Mesenchymal stem cell (in vitro differentiated cells and primary cell): ENCODE results near the gene ACADL.

ENCODE experiments used
- DNase-seq: peaks from one replicate; pipeline ENCODE4 v3.0.0-alpha.2; 2013
- H2AFZ ChIP-seq: one replicate; pipeline ENCODE4 v1.6.1; 2013; ENCODE audit warnings: low read depth, mild to moderate bottlenecking, control low read depth, inconsistent platforms, low read length, moderate library complexity
- H2AK5ac ChIP-seq: 2 replicates; pipeline ENCODE4 v1.6.1; 2013; ENCODE audit warnings: low read length, moderate library complexity, mild to moderate bottlenecking, inconsistent platforms; ENCODE audit not compliant: severe bottlenecking
- H2BK120ac ChIP-seq: one replicate; pipeline ENCODE4 v1.6.1; 2013; ENCODE audit warnings: low read depth, mild to moderate bottlenecking, inconsistent platforms, low read length, moderate library complexity
- H2BK12ac ChIP-seq, 2 experiments: one replicate each; pipeline ENCODE4 v1.6.1; 2013; ENCODE audit warnings: inconsistent platforms in 2 of 2, low read length in 2 of 2, mild to moderate bottlenecking in 2 of 2, moderate library complexity in 2 of 2, control low read depth in 1 of 2
- H2BK15ac ChIP-seq: one replicate; pipeline ENCODE4 v1.6.1; 2013; ENCODE audit warnings: mild to moderate bottlenecking, low read depth, inconsistent platforms; ENCODE audit not compliant: poor library complexity, severe bottlenecking
- H2BK5ac ChIP-seq: 2 replicates; pipeline ENCODE4 v1.6.1; 2013; ENCODE audit warnings: low read depth, mild to moderate bottlenecking, low read length, control low read depth, inconsistent platforms; ENCODE audit not compliant: poor library complexity, severe bottlenecking
- H3K14ac ChIP-seq, 2 experiments: one replicate each; pipeline ENCODE4 v1.6.1; 2013; ENCODE audit warnings: inconsistent platforms in 2 of 2, low read length in 2 of 2, control low read depth in 1 of 2, mild to moderate bottlenecking in 1 of 2, moderate library complexity in 1 of 2
- H3K18ac ChIP-seq, 2 experiments: one replicate each; pipeline ENCODE4 v1.6.1; 2013; ENCODE audit warnings: inconsistent platforms in 2 of 2, low read length in 2 of 2, control low read depth in 1 of 2, low read depth in 1 of 2, mild to moderate bottlenecking in 1 of 2
- H3K23ac ChIP-seq, 2 experiments: one replicate each; pipeline ENCODE4 v1.6.1; 2013; ENCODE audit warnings: inconsistent platforms in 2 of 2, low read length in 2 of 2, mild to moderate bottlenecking in 2 of 2, moderate library complexity in 2 of 2, control low read depth in 1 of 2
- H3K27ac ChIP-seq: 2 replicates; pipeline ENCODE4 v1.5.1; 2013; ENCODE audit warnings: mild to moderate bottlenecking, moderate library complexity, low read length, control low read depth, inconsistent platforms; ENCODE audit not compliant: poor library complexity, severe bottlenecking
- H3K27me3 ChIP-seq, 2 experiments: 2 replicates each; pipeline versions ENCODE4 v1.6.1 to v1.7.0; 2013; ENCODE audit warnings: low read length in 2 of 2, mild to moderate bottlenecking in 2 of 2, moderate library complexity in 2 of 2, control low read depth in 1 of 2, inconsistent platforms in 1 of 2; ENCODE audit not compliant: control insufficient read depth in 1 of 2, insufficient read depth in 1 of 2
- H3K36me3 ChIP-seq, 2 experiments: 2 replicates each; pipeline versions ENCODE4 v1.6.1 to v1.7.0; 2013; ENCODE audit warnings: low read length in 2 of 2, control low read depth in 1 of 2, inconsistent platforms in 1 of 2, low read depth in 1 of 2, mild to moderate bottlenecking in 1 of 2; ENCODE audit not compliant: insufficient read depth in 2 of 2, control insufficient read depth in 1 of 2
- H3K4ac ChIP-seq, 2 experiments: one replicate each; pipeline ENCODE4 v1.6.1; 2013; ENCODE audit warnings: inconsistent platforms in 2 of 2, low read length in 2 of 2, mild to moderate bottlenecking in 2 of 2, moderate library complexity in 2 of 2, control low read depth in 1 of 2, low read depth in 1 of 2
- H3K4me1 ChIP-seq: 2 replicates; pipeline ENCODE4 v1.6.1; 2013; ENCODE audit warnings: low read depth, low read length, control low read depth; ENCODE audit not compliant: control insufficient read depth, insufficient read depth
- H3K4me2 ChIP-seq: 2 replicates; pipeline ENCODE4 v1.6.1; 2013; ENCODE audit warnings: low read length, mild to moderate bottlenecking, inconsistent platforms; ENCODE audit not compliant: poor library complexity, severe bottlenecking
- H3K4me3 ChIP-seq, 2 experiments: 2 replicates each; pipeline versions ENCODE4 v1.5.1 to v1.7.0; 2013; ENCODE audit warnings: low read length in 2 of 2, mild to moderate bottlenecking in 2 of 2, control low read depth in 1 of 2, low read depth in 1 of 2; ENCODE audit not compliant: insufficient read depth in 1 of 2
- H3K79me1 ChIP-seq: replicated peaks from 2 replicates; pipeline ENCODE4 v1.6.1; 2013; ENCODE audit warnings: mild to moderate bottlenecking, control low read depth, low read length, inconsistent platforms; ENCODE audit not compliant: poor library complexity, severe bottlenecking
- H3K9ac ChIP-seq: 2 replicates; pipeline ENCODE4 v1.7.0; 2013; ENCODE audit warnings: mild to moderate bottlenecking, low read length, moderate library complexity
- H3K9me3 ChIP-seq: 2 replicates; pipeline ENCODE4 v1.7.0; 2013; ENCODE audit warnings: mild to moderate bottlenecking, low read length; ENCODE audit not compliant: control insufficient read depth
- H4K8ac ChIP-seq: one replicate; pipeline ENCODE4 v1.6.1; 2013; ENCODE audit warnings: inconsistent platforms, mild to moderate bottlenecking, low read length, moderate library complexity
- H4K91ac ChIP-seq: one replicate; pipeline ENCODE4 v1.6.1; 2013; ENCODE audit warnings: mild to moderate bottlenecking, low read length, inconsistent platforms
- WGBS: methylation state at CpG from one replicate; pipeline ENCODE4 v1.1.7; 2013; ENCODE audit warnings: mixed read lengths; 5-methylcytosine and 5-hydroxymethylcytosine counted together

Gene ACADL

DNA sequence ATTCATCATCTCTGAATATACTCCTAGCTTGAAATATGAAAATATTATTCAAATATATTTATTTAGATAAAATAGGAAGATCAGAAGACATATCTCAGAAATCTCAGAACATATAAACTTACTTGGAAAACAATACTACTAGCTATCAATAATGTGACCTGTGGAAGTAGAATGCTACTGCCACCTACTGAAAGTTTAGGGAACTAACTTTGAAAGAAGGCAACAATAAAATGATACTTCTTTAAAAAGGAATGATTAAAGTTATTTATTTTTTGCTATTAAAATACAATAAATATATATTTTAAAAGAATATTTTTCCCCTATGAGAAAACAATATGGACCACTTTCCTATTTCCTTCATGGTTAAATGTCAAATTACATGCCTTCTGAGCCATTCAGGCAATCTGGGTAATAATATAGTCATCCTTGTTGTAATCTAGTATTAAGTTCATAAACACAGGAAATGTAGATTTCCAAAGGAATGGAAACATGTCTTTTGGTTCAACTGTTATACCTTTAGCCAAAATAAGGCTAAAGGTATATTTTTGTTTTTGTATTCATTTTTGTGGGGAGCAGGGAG is 26.0 kb downstream of the ACADL start:
- H4K91ac ChIP-seq = no peak overlapping the region

GRCh38 chr2:210198326-210198725 is 26.9 kb downstream of the ACADL start:
- no peak overlapping the region for H4K91ac ChIP-seq
- H2BK5ac ChIP-seq = no peak overlapping the region
- H3K4me3 ChIP-seq = no peak overlapping the region
- no peak overlapping the region for H3K23ac ChIP-seq
- DNase-seq = peak; percentile 23
- H3K14ac ChIP-seq = no peak overlapping the region
- no peak overlapping the region for H2BK120ac ChIP-seq
- H3K4ac ChIP-seq = no peak overlapping the region
- peaks cover 2% of the 10 kb centered on the region for H3K4me1 ChIP-seq
- H2BK12ac ChIP-seq = no peak overlapping the region
- WGBS = no CpG with 5 or more reads among the region's 1 CpG
- H3K9ac ChIP-seq = peak overlapping the region; percentile 7
- H4K8ac ChIP-seq = no peak overlapping the region
- no peaks in the 10 kb centered on the region for H3K79me1 ChIP-seq
- no peaks in the 10 kb centered on the region for H3K36me3 ChIP-seq
- no peak overlapping the region for H2BK15ac ChIP-seq
- H3K9me3 ChIP-seq = no peaks in the 10 kb centered on the region
- no peak overlapping the region for H2AK5ac ChIP-seq
- H3K27ac ChIP-seq = peak overlapping the region; percentile 82
- no peaks in the 10 kb centered on the region for H3K27me3 ChIP-seq
- H3K4me2 ChIP-seq = no peak overlapping the region
- H2AFZ ChIP-seq = no peak overlapping the region
- no peak overlapping the region for H3K18ac ChIP-seq

More for the DNA sequence above, 26.0 kb downstream of the ACADL start:
- H2BK15ac ChIP-seq = no peak overlapping the region
- H2AK5ac ChIP-seq = no peak overlapping the region
- no peaks in the 10 kb centered on the region for H3K9me3 ChIP-seq
- H3K36me3 ChIP-seq = no peaks in the 10 kb centered on the region
- no peak overlapping the region for H2AFZ ChIP-seq
- no peak overlapping the region for H3K27ac ChIP-seq
- H2BK120ac ChIP-seq = no peak overlapping the region
- H3K9ac ChIP-seq = no peak overlapping the region
- no peak overlapping the region for H3K23ac ChIP-seq
- peak; percentile 38 for DNase-seq
- no peak overlapping the region for H3K14ac ChIP-seq
- H3K4me1 ChIP-seq = peaks cover 2% of the 10 kb centered on the region
- no peaks in the 10 kb centered on the region for H3K79me1 ChIP-seq
- H3K18ac ChIP-seq = no peak overlapping the region
- no peak overlapping the region for H3K4ac ChIP-seq
- H4K8ac ChIP-seq = no peak overlapping the region
- H2BK12ac ChIP-seq = no peak overlapping the region
- H3K4me3 ChIP-seq = no peak overlapping the region
- H2BK5ac ChIP-seq = no peak overlapping the region
- no peak overlapping the region for H3K4me2 ChIP-seq
- H3K27me3 ChIP-seq = no peaks in the 10 kb centered on the region

- H3K14ac ChIP-seq = no peak overlapping the region
Observed at GRCh38 chr2:210197720-210198119, 27.5 kb downstream of the ACADL start.

GRCh38 chr2:210195101-210195852 is 30.0 kb downstream of the ACADL start:
- Histone ChIP-seq H3K27me3 (no peaks in the 10 kb centered on the region), H2AFZ (no peak overlapping the region), H3K79me1 (no peaks in the 10 kb centered on the region), H3K4me3 (no peak overlapping the region), H3K4me2 (peak overlapping the region; percentile 61), H2BK12ac (no peak overlapping the region), H2AK5ac (no peak overlapping the region), H3K36me3 (no peaks in the 10 kb centered on the region), H2BK5ac (no peak overlapping the region), H2BK15ac (no peak overlapping the region), H3K14ac (no peak overlapping the region), H3K4ac (no peak overlapping the region), H3K18ac (no peak overlapping the region), H3K27ac (no peak overlapping the region), H3K4me1 (peaks cover 5% of the 10 kb centered on the region), H3K23ac (no peak overlapping the region), H3K9ac (peak overlapping the region; percentile 23), H4K91ac (no peak overlapping the region), H2BK120ac (no peak overlapping the region), H3K9me3 (no peaks in the 10 kb centered on the region), H4K8ac (no peak overlapping the region)
- 83% methylated on average over 6 of the region's 8 CpGs for WGBS
- peak; percentile 45 for DNase-seq

More at GRCh38 chr2:210197720-210198119, 27.5 kb downstream of the ACADL start:
- Histone ChIP-seq H2BK5ac (no peak overlapping the region), H3K4ac (no peak overlapping the region), H2BK15ac (no peak overlapping the region), H3K18ac (no peak overlapping the region), H3K36me3 (no peaks in the 10 kb centered on the region), H3K9ac (no peak overlapping the region), H3K79me1 (no peaks in the 10 kb centered on the region), H2AK5ac (no peak overlapping the region), H4K8ac (no peak overlapping the region), H3K27ac (peak overlapping the region; percentile 82), H2AFZ (no peak overlapping the region), H3K9me3 (no peaks in the 10 kb centered on the region), H2BK120ac (no peak overlapping the region), H4K91ac (no peak overlapping the region), H2BK12ac (no peak overlapping the region), H3K23ac (no peak overlapping the region), H3K27me3 (no peaks in the 10 kb centered on the region), H3K4me2 (no peak overlapping the region), H3K4me1 (peaks cover 2% of the 10 kb centered on the region), H3K4me3 (no peak overlapping the region)
- WGBS = 78% methylated on average over 1 of the region's 2 CpGs
- no peak for DNase-seq
